SU-DHL-6 (cell line): ENCODE measurements around the gene SCAPER.
"Not testable (repeated sequence)": the region's sequence is repeated elsewhere in the genome, so short reads cannot be mapped to it uniquely, and the experiment has no call there.

Experiments used
- H2AFZ ChIP-seq: fragments of 200-600 bp; sonication (generic); 2 replicates; pipeline ENCODE4 v1.6.1; 2014; ENCODE audit warnings: low read depth, mild to moderate bottlenecking, moderate library complexity, mixed read lengths, antibody characterized with exemption, low read length; ENCODE audit not compliant: severe bottlenecking
- H3F3A ChIP-seq: fragments of 200-600 bp; shearing (Covaris generic); 2 replicates; pipeline ENCODE4 v1.6.0; 2016; ENCODE audit warnings: antibody characterized with exemption, mild to moderate bottlenecking; ENCODE audit not compliant: insufficient read depth
- H3K27ac ChIP-seq: fragments of 200-600 bp; sonication (generic); 2 replicates; pipeline ENCODE4 v1.5.1; 2016; ENCODE audit warnings: low read depth, mild to moderate bottlenecking, low read length, moderate library complexity, mixed read lengths
- H3K27me3 ChIP-seq: fragments of 200-600 bp; sonication (generic), shearing (Covaris generic); 2 replicates; pipeline ENCODE4 v1.6.0; 2014; ENCODE audit warnings: mild to moderate bottlenecking, low read length
- H3K36me3 ChIP-seq: fragments of 200-600 bp; sonication (generic); 2 replicates; pipeline ENCODE4 v1.6.1; 2014; ENCODE audit warnings: mild to moderate bottlenecking, low read length, mixed read lengths
- H3K4me2 ChIP-seq: fragments of 300-600, 200-600 bp; shearing (Covaris generic), sonication (generic); 2 replicates; pipeline ENCODE4 v1.6.0; 2014; ENCODE audit warnings: low read length, low read depth, mild to moderate bottlenecking; ENCODE audit not compliant: poor library complexity, severe bottlenecking
- H3K4me3 ChIP-seq: fragments of 200-600 bp; sonication (generic); 2 replicates; pipeline ENCODE4 v1.5.1; 2014; ENCODE audit warnings: antibody characterized with exemption, low read length, mild to moderate bottlenecking, mixed read lengths; ENCODE audit not compliant: insufficient read depth, poor library complexity, severe bottlenecking
- H3K79me2 ChIP-seq: fragments of 200-600 bp; sonication (generic); 2 replicates; pipeline ENCODE4 v1.6.1; 2014; ENCODE audit warnings: mild to moderate bottlenecking, low read length, moderate library complexity; ENCODE audit not compliant: insufficient read depth
- H3K9ac ChIP-seq: fragments of 200-600 bp; sonication (generic); 2 replicates; pipeline ENCODE4 v1.7.0; 2014; ENCODE audit warnings: mild to moderate bottlenecking, low read length
- H3K9me2 ChIP-seq: fragments of 200-600 bp; sonication (generic); replicated peaks from 2 replicates; pipeline ENCODE4 v1.6.1; 2014; ENCODE audit warnings: low read length; ENCODE audit not compliant: insufficient read depth
- H3K9me3 ChIP-seq: fragments of 200-600 bp; sonication (generic); 2 replicates; pipeline ENCODE4 v1.6.1; 2014; ENCODE audit warnings: low read length, mixed read lengths; ENCODE audit not compliant: insufficient read depth
- H4K20me1 ChIP-seq: fragments of 200-600 bp; sonication (generic); 2 replicates; pipeline ENCODE4 v1.6.1; 2014; ENCODE audit warnings: low read depth, mild to moderate bottlenecking, antibody characterized with exemption, low read length, moderate library complexity, mixed read lengths
- CTCF ChIP-seq: fragments of 200-600 bp; sonication (generic); IDR thresholded peaks from one replicate; pipeline ENCODE4 v1.5.1; 2017; ENCODE audit warnings: antibody characterized with exemption, mild to moderate bottlenecking, low read length, moderate library complexity; ENCODE audit not compliant: insufficient read depth, poor library complexity, severe bottlenecking
- EZH2phosphoT487 ChIP-seq: fragments of 200-600 bp; sonication (generic), shearing (Covaris generic); conservative IDR thresholded peaks from 2 replicates; pipeline ENCODE4 v1.6.1; 2018; ENCODE audit warnings: mild to moderate bottlenecking, antibody characterized with exemption, low read length, moderate library complexity, mixed read lengths

SCAPER gene

GRCh38 chr15:76432604-76433003 is 472.5 kb downstream of the SCAPER start:
- Histone ChIP-seq H3K79me2 (no peaks in the 10 kb centered on the region), H3K27ac (no peak overlapping the region), H3K36me3 (no peaks in the 10 kb centered on the region), H2AFZ (no peak overlapping the region), H3K4me2 (no peak overlapping the region), H3K9ac (no peak overlapping the region), H3K27me3 (no peaks in the 10 kb centered on the region), H3K9me2 (no peaks in the 10 kb centered on the region), H3K9me3 (no peaks in the 10 kb centered on the region), H3F3A (no peaks in the 10 kb centered on the region), H4K20me1 (no peaks in the 10 kb centered on the region), H3K4me3 (no peak overlapping the region)
- TF ChIP-seq CTCF (no peak), EZH2phosphoT487 (no peak)

DNA sequence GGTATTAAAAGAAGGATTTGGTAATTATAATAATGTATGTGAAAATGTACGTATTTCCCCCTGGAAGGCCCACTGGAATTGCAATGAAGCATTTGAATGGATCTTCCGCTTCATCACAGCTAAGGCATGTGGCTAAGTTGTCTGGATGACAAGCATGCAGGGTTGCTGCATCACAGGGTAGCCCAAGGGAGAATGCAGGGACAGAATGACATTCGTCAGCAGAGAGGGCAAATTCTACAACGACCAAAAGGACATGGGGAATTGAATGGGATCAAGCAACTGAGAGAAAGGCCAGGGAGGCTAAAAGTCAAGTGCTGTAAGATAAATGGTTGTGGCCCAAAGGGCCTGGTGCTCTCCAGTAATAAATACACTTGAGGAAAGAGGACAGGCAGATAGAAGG is 473.2 kb downstream of the SCAPER start:
- Histone ChIP-seq H3K9ac (no peak overlapping the region), H3K27me3 (no peaks in the 10 kb centered on the region), H3K9me3 (no peaks in the 10 kb centered on the region), H4K20me1 (no peaks in the 10 kb centered on the region), H3K79me2 (no peaks in the 10 kb centered on the region), H2AFZ (no peak overlapping the region), H3K4me3 (no peak overlapping the region), H3K36me3 (no peaks in the 10 kb centered on the region), H3K9me2 (no peaks in the 10 kb centered on the region), H3K4me2 (no peak overlapping the region), H3F3A (no peaks in the 10 kb centered on the region), H3K27ac (no peak overlapping the region)
- TF ChIP-seq CTCF (no peak), EZH2phosphoT487 (no peak)

DNA sequence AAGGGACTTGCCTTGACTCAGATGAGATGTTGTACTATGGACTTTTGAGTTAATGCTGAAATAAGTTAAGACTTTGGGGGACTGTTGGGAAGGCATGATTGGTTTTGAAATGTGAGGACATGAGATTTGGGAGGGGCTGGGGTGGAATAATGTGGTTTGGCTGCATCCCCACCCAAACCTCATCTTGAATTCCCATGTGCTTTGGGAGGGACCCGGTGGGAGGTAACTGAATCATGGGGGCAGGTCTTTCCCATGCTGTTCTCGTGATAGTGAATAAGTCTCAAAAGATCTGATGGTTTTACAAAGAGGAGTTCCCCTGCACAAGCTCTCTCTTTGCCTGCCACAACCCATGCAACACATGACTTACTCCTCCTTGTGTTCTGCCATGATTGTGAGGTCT is 474.4 kb downstream of the SCAPER start:
- not testable (repeated sequence) for H3F3A ChIP-seq, H3K79me2 ChIP-seq, H3K27me3 ChIP-seq, H3K9me3 ChIP-seq, H3K27ac ChIP-seq, H3K9me2 ChIP-seq, H3K4me2 ChIP-seq, H3K36me3 ChIP-seq, H3K4me3 ChIP-seq, H3K9ac ChIP-seq, H4K20me1 ChIP-seq, H2AFZ ChIP-seq

DNA sequence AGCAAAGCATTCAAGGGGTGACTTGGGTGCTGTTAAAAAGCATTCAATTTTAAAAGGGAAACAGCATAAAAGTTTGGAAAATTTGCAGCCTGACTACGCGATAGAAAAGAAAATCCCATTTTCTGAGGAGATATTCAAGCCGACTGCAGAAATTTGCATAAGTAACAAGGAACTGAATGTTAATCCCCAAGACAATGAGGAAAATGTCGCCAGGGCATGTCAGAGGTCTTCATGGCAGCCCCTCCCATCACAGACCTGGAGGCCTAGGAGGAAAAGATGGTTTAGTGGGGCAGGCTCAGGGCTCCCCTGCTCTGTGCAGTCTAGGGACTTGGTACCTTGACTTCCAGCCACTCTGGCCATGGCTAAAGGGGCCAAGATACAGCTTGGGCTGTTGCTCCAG is 475.5 kb downstream of the SCAPER start:
- Histone ChIP-seq H3K9ac (no peak overlapping the region), H2AFZ (no peak overlapping the region), H3K9me2 (no peaks in the 10 kb centered on the region), H3K4me2 (no peak overlapping the region), H3K9me3 (no peaks in the 10 kb centered on the region), H3K27ac (no peak overlapping the region), H3K79me2 (no peaks in the 10 kb centered on the region), H3K36me3 (no peaks in the 10 kb centered on the region), H4K20me1 (no peaks in the 10 kb centered on the region), H3F3A (no peaks in the 10 kb centered on the region), H3K4me3 (no peak overlapping the region), H3K27me3 (no peaks in the 10 kb centered on the region)
- no peak for TF ChIP-seq EZH2phosphoT487
